Motor neuron (in vitro differentiated cells): ENCODE data around the gene MAIP1. TPM values are rescaled to one million over a fixed set of nuclear protein-coding genes. Genes with fewer than 3 reads are reported as not detected.
A peak's percentile ranks its signal among the peaks of the same experiment; 100 is the strongest.

ENCODE experiments used
- ATAC-seq, 8 experiments: fragments of 200-7000 bp; cut with Tn5 transposase; replicated peaks in 6 of 8; 2 replicates each; pipeline ENCODE4 v1.8.0; 2021; ENCODE audit warnings: mild to moderate bottlenecking in 8 of 8, moderate library complexity in 8 of 8
- H3K27ac ChIP-seq, 2 donors: fragments of 250-450 bp; sonication (Bioruptor Pico); 2 replicates each; pipeline ENCODE4 v1.9.0; 2021; ENCODE audit warnings: antibody characterized with exemption in 2 of 2, mild to moderate bottlenecking in 2 of 2, moderate library complexity in 1 of 2
- H3K4me1 ChIP-seq, 2 donors: fragments of 250-450 bp; sonication (Bioruptor Pico); replicated peaks in 1 of 2; 2 replicates each; pipeline ENCODE4 v1.6.1; 2021; ENCODE audit warnings: antibody characterized with exemption in 2 of 2, mild to moderate bottlenecking in 2 of 2, moderate library complexity in 1 of 2
- H3K4me3 ChIP-seq, 5 donors: fragments of 250-450 bp; sonication (Bioruptor Pico); 2 replicates each; pipeline ENCODE4 v1.9.0; 2021; ENCODE audit warnings: antibody characterized with exemption in 5 of 5, mild to moderate bottlenecking in 5 of 5, moderate library complexity in 4 of 5
- WGBS, 10 experiments: fragments of 450-650 bp; shearing (Covaris generic); methylation state at CpG; one replicate each; pipeline ENCODE4 v1.0.0; 2022; 5-methylcytosine and 5-hydroxymethylcytosine counted together
- in situ Hi-C, 9 experiments: fragments of 400-800 bp; cut with MboI; loops; one replicate each; pipeline ENCODE4 v1.15.0; 2021; ENCODE audit warnings: low sequenced_read_pairs in 9 of 9, low pct_unique_long_range_greater_than_20kb in 2 of 9; ENCODE audit not compliant: unreplicated experiment in 9 of 9
- total RNA-seq, 8 experiments: library from RNA; unstranded; fragments of 300-600 nt; gene quantifications; 2 replicates each; pipeline versions ENCODE4 v1.2.3 to v1.2.4, GENCODE V29; 2022

Gene MAIP1
- total RNA-seq, 8 experiments from 2014 or later: 15.1 to 35.5 (median 23.8) TPM

DNA sequence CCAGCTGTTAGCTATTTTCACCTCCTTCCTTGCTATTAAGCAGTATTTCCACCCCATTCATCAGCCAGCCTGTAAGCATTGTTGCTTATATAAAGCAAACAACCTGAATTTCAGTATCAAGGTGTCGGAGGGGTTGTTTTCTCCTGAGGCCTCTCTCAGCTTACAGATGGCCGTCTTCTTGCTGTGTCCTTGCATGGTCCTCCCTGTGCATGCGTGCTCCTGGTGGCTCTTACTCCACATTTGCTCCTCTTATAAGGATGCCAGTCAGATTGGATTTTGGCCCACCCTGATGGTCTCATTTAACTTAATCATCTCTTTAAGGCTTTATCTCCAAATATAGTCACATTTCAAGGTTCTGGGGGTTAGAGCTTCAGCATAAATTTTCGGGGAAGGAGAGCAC, 2.6 kb downstream of the MAIP1 start:
- in situ Hi-C loops: no loop called here
- no peak for ATAC-seq
- no peak overlapping the region for H3K27ac ChIP-seq
- H3K4me1 ChIP-seq: peaks cover 16 to 19% of the 10 kb centered on the region in 2 donors
- H3K4me3 ChIP-seq: no peak overlapping the region
- 60 to 100% (median 100%) methylated on average over 1 to 4 of the region's 4 CpGs; no CpG with 5 or more reads in 2 of the 10 experiments for WGBS, 10 experiments

DNA sequence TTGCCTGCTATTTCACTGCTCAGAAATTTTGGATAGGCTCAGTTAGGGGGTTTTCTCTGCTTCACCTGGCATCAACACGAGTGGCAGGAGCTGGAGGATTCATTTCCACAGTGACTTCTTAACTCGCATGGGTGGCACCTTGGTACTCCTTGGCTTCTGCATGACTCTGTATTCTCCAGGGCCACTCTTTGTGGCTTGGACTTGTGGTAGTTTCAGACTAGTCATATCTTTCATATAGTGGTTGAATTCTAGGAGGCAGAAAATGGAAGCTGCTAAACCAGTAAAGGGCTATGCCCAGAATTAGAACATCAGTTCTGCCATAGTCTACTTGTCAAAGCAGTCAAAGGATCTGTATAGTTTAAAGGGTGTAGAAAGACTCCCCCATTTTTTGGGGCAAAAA, 6.8 kb downstream of the MAIP1 start:
- in situ Hi-C loops: no loop called here
- Histone ChIP-seq H3K27ac (no peak overlapping the region), H3K4me3 (no peak overlapping the region), H3K4me1 (peaks cover under 1 to 2% of the 10 kb centered on the region in 2 donors)
- WGBS, 10 experiments: 70 to 100% (median 94%) methylated on average over 1 to 2 of the region's 2 CpGs; no CpG with 5 or more reads in 5 of the 10 experiments
- ATAC-seq: no peak

DNA sequence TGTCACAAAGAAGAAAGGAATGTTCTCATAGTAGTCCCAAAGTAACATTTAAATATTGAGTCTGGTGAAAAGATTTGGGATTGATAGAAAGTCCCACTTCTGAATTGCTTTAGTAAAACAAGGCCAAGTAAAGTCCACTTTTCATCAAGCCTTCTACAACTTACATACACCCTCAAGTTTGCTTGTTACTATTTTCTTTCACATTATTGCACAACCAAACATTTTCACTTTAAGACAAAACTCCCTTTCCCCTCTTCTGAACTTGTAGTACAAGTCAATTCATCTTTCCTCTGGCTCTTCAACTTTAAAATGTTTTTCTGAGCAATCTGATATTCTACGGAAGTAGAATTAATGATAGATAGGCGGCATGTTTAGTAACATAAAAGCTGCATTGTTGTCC, 11.0 kb downstream of the MAIP1 start:
- Histone ChIP-seq H3K27ac (no peak overlapping the region), H3K4me3 (no peak overlapping the region), H3K4me1 (no peaks in the 10 kb centered on the region)
- in situ Hi-C loops: no loop called here
- 79 to 100% (median 100%) methylated on average over 1 to 2 of the region's 2 CpGs; no CpG with 5 or more reads in 1 of the 10 experiments for WGBS, 10 experiments
- no peak for ATAC-seq

DNA sequence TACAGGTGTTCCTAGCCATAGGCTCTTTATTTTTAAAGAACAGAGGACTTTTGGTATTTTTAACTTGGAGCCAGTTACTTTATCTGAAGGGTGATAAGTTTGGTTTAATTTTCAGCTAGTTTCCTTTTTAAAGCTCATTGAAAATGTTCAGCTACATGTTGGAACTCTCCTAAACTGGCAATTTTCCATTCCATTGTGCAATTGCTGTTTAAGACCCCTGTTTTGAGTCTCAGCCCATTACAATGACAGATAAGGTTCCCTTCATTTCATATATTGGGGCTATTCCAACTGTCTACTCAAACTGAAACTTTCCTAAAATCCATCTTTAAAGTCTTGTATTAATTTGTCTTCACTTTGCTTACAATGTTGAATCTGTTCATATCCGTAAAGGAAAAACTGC, 11.6 kb downstream of the MAIP1 start:
- H3K4me1 ChIP-seq: no peaks in the 10 kb centered on the region
- ATAC-seq: no peak
- H3K27ac ChIP-seq: no peak overlapping the region
- H3K4me3 ChIP-seq: no peak overlapping the region
- in situ Hi-C loops: no loop called here
- WGBS, 10 experiments: 88 to 100% (median 100%) methylated on average over 1 of the region's 1 CpG

DNA sequence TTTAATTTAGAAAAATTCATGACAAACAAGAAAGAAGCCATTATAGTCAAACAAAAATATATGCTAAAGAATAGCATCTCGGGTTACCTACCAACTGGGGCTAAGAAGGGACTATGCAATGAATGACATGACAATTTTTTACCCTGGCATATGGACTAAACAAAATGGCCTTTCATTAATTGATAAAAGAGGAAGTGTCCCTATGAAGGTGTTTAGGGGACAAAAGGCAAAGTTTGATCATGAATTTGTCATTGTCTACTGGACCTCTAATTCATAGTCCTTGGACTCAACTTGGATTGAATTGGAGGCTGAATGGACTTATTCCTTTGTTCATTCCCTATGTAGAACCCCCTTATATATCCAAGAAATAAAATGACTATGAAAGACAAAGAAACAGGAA, 12.7 kb downstream of the MAIP1 start:
- 63 to 100% (median 91%) methylated on average over 1 of the region's 1 CpG; no CpG with 5 or more reads in 1 of the 10 experiments for WGBS, 10 experiments
- no peaks in the 10 kb centered on the region for H3K4me1 ChIP-seq
- no peak overlapping the region for H3K27ac ChIP-seq
- H3K4me3 ChIP-seq: no peak overlapping the region
- in situ Hi-C loops: no loop called here
- ATAC-seq: no peak

DNA sequence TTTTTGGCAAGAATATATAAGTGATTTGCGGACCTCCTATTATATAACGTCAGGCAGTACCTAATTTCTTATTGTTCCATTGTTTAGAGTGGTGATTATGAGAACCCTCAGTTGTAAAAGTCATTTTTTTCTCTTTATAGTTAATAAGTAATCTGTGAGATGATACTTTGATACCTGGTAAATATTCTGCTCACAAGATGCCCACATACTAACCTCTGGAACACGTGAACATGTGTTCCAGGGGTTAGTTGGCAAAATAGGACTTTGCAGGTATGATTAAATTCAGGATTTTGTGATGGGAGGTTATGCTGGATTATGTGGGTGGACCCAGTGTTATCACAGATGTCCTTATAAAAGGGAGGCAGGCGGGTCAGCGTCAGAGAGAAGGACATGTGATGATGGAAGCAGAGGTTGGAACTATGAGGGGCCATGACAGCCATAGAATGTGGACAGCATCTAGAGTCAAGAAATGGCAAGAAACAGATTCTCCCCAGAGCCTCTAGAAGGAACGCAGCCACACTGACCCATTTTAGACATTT, 16.8 kb downstream of the MAIP1 start:
- no peak overlapping the region for H3K4me3 ChIP-seq
- H3K4me1 ChIP-seq: peaks cover 0 to 5% of the 10 kb centered on the region in 2 donors
- in situ Hi-C loops: loop anchor here in 2 of 9 experiments (10.0 kb wide), 2 partner anchors 513 to 733 kb away; no protein-coding TSS in a partner anchor
- WGBS, 10 experiments: 76 to 96% (median 88%) methylated on average over 2 to 6 of the region's 6 CpGs
- ATAC-seq: no peak
- no peak overlapping the region for H3K27ac ChIP-seq

DNA sequence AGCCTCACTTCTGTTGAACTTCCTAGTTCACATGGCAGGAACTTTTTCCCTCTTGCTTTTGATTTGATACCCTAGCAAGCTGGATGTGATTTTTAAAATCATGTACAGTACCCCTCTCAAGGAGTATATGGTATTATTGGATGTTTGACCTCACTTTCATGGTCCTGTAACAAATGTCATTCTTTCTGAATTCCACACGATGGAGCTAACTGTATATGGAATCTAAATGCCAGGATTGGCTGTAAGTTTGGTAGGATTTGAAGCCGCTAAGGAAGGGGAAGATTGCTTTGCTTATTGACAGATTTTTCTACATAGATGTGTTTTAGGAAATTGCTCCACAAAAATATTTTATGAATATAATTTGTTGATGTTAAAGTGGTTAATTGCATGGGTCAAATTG, 18.3 kb downstream of the MAIP1 start:
- ATAC-seq: peak in 6 of 8 experiments; percentile 35 to 69 (median 52)
- H3K4me1 ChIP-seq: peaks cover 0 to 5% of the 10 kb centered on the region in 2 donors
- WGBS, 10 experiments: 0 to 38% (median 2%) methylated on average over 1 to 2 of the region's 2 CpGs; no CpG with 5 or more reads in 4 of the 10 experiments
- H3K4me3 ChIP-seq: no peak overlapping the region
- in situ Hi-C loops: loop anchor here in 2 of 9 experiments (10.0 kb wide), 2 partner anchors 511 to 731 kb away; no protein-coding TSS in a partner anchor
- no peak overlapping the region for H3K27ac ChIP-seq

DNA sequence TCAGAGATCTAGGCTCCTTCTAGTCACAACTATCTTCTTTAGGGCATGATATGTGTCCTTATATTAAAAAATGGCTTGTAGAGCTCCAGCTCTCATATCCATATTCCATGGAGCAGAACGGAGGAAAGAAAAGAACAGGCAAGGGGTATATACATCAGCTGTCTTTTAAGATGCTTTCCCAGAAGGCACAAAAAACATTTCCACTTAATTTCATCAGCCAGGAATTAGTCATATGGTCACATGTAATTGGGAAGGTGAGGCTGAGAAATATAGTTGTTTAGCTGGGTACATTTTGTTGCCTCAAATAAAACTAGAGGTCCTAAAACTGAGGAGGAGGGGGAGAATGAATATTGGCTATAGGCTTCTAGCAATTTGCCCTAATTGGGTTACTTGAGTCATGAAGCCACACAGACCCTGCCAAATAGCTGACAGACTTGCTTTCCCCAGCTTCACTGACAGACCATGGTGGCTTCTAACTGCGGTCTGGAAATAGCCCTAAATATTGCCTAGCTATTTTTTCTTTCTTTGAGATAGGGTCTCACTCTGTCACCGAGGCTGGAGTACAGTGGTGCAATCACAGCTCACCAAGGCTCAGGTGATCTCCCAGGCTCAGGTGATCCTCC, 20.0 kb downstream of the MAIP1 start:
- ATAC-seq: peak in 3 of 8 experiments; percentile 57 to 68 (median 68)
- in situ Hi-C loops: loop anchor here in 8 of 9 experiments (10.0 to 25.0 kb wide), 8 partner anchors 212 to 737 kb away; partner anchors contain the start of gene SPATS2L (in 2 of the 8)
- Histone ChIP-seq H3K4me1 (peaks cover 5% of the 10 kb centered on the region in 2 donors), H3K4me3 (no peak overlapping the region), H3K27ac (no peak overlapping the region)
- 60 to 100% (median 86%) methylated on average over 1 to 3 of the region's 3 CpGs; no CpG with 5 or more reads in 2 of the 10 experiments for WGBS, 10 experiments

DNA sequence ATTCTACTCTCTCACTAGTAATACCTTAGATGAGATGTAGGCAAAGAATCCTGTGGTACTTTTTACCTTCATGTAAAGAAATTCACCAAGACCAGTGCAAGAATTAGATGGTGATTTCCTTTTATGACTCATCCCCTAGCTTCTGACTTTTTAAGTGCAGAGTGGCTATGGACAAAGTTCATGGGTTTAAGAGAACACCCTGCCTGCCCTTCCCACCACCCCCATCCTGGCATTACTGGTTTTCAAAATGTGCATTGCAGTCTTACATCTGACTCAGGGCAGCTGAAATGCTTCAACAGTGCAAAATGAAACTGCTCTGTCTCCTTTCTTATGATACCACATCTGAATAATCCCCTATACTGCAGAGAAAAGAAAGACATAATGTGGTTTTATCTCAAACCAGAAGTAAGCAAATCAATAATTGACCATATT, 22.6 kb downstream of the MAIP1 start:
- H3K27ac ChIP-seq: no peak overlapping the region

DNA sequence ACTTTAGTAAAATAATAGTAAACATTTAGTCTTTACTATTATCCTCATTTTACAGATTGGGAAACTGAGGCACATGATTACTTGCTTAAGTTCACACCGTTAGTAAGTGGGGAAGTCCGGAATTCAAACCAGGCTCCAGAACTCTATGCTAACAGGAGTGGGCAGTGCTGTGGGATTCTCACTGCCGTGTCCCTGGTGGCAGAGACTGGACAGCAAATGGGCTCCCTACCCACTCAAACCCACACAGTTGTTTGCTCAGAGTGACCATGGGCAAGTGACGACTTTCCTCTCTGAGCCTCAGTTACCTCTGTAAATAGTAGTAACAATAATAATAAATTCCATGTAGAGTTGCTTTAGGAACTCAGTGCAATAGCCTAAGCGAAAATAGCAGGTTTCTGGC, 24.0 kb downstream of the MAIP1 start:
- ATAC-seq: peak in 3 of 8 experiments; percentile 2 to 12 (median 10)
- in situ Hi-C loops: loop anchor here in 8 of 9 experiments (10.0 to 25.0 kb wide), 8 partner anchors 208 to 733 kb away; partner anchors contain the start of gene SPATS2L (in 2 of the 8)
- peaks cover 5 to 12% of the 10 kb centered on the region in 2 donors for H3K4me1 ChIP-seq
- H3K4me3 ChIP-seq: no peak overlapping the region
- H3K27ac ChIP-seq: no peak overlapping the region
- whole genome bisulfite sequencing, 10 experiments: 20 to 100% (median 89%) methylated on average over 1 to 5 of the region's 5 CpGs; no CpG with 5 or more reads in 2 of the 10 experiments

More for the DNA sequence above, 22.6 kb downstream of the MAIP1 start:
- in situ Hi-C loops: loop anchor here in 8 of 9 experiments (10.0 to 25.0 kb wide), 8 partner anchors 209 to 734 kb away; partner anchors contain the start of gene SPATS2L (in 2 of the 8)
- no peak overlapping the region for H3K4me3 ChIP-seq
- ATAC-seq: peak in 3 of 8 experiments; percentile 58 to 80 (median 68)
- peaks cover 5 to 12% of the 10 kb centered on the region in 2 donors for H3K4me1 ChIP-seq

DNA sequence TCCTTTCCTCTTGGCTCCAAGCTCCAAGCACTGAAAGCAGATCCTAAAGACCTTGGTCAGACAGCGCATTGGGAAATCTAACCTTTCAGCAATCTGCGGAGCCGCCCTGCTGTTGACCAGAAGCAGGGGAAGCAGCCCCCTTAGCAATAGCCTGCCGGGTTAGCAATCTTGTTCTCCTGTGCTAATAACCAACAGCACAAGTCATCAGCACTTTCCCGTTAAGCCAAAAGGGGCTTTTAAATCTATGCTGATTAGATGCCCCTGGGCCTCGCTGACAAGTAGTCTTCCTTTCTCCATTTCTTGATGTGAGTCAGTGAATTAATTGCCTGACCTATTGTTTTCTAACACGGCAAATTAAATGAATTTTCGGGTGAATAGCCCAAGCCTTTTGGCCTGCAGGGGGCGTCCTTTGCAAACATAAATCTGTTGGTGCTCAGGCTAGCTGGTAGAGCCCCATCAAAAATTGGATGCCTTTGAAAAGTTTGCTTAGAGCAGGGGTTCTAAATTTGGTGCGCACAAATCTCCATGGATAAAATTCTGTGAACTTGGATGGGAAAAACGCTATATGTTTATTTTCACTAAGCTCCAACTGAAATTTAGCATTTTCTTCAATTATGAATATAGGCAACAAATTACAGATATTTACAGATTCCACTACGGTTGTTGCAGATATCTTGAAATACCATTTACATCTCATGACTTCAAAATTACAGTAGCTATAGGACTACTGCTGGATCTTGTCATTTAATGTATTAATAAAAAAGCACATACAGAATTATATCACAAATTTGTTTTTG, 24.6 kb downstream of the MAIP1 start:
- peak; percentile 59 to 90 (median 84) for ATAC-seq
- in situ Hi-C loops: loop anchor here (5.0 to 25.0 kb wide), 9 partner anchors 207 to 732 kb away; partner anchors contain the start of gene SPATS2L (in 2 of the 9)
- 10 to 100% (median 17%) methylated on average over 1 to 12 of the region's 12 CpGs for WGBS, 10 experiments
- Histone ChIP-seq H3K4me1 (peaks cover 5 to 12% of the 10 kb centered on the region in 2 donors), H3K4me3 (peak overlapping the region in 4 of 5 donors; percentile 9 to 21 (median 18)), H3K27ac (no peak overlapping the region)

DNA sequence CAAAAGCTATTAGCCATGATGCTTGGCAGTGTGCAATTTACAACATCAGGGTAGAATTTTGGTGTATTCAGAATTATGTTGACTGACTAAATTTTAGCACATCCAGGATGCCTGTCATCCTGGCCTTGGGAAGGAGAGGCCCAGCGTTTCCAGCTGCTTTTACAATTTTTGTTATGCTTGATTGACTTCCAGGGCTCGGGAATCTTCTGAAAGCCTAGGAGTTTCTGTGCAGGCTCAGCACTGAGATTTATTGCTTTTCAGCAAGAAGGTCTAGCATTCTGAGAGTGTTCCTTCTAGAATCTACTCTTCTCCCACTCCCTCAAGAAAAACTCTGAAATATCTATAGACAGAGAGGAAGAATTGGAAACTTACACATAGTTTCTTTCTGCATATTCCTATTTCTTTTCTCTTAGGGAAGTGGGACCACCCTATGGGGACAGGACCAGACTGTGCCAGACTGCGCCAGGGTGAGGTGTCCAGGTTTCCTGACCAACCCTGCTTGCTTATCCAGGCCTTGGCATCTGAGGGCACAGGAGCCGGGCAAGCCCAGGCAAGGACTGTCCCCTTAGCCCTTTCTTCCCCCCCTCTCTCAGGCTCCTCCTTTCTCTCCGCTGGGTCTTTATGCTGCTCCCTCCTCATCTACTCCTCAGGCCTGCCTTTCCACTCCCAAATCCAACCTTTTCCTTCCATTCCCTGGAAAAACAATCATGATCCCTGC, 26.9 kb downstream of the MAIP1 start:
- 24 to 100% (median 73%) methylated on average over 1 to 4 of the region's 5 CpGs; no CpG with 5 or more reads in 2 of the 10 experiments for WGBS, 10 experiments
- H3K4me3 ChIP-seq: no peak overlapping the region
- peak in 2 of 8 experiments; percentile 16 to 24 for ATAC-seq
- in situ Hi-C loops: loop anchor here (5.0 to 25.0 kb wide), 8 partner anchors 205 to 730 kb away; partner anchors contain the start of gene SPATS2L (in 2 of the 9)
- no peak overlapping the region for H3K27ac ChIP-seq
- peaks cover 5 to 15% of the 10 kb centered on the region in 2 donors for H3K4me1 ChIP-seq
